Activated T-helper 2 cell treated with anti-CD3 and anti-CD28 coated beads, Interferon-gamma antibody, Interleukin-2, Interleukin-4, amounts not matched to agents 10 μg/mL and 5 μg/mL and 100 μg/mL, durations not matched to agents 14 hours and 24 hours and 36 hours (primary cell): ENCODE results near the gene ZNF778. TPM values are rescaled to one million over a fixed set of nuclear protein-coding genes. Genes with fewer than 3 reads are reported as not detected.

Experiments used
- total RNA-seq: library from RNA; stranded (reverse); gene quantifications from 2 replicates; pipeline ENCODE4 v1.2.3, GENCODE V29; 2022

Gene ZNF778
- total RNA-seq, 1 donor from 2014 or later: 7.7 TPM

Other genes starting within 250 kb of the ZNF778 start
- gene CBFA2T3, start 240.5 kb upstream of the ZNF778 start, total RNA-seq: 0.23 and 0.30 TPM in 2 replicates
- 36.3 and 39.8 TPM in 2 replicates for gene ACSF3, start 123.9 kb upstream of the ZNF778 start, total RNA-seq
- not detected in 2 replicates for gene CDH15, start 46.0 kb upstream of the ZNF778 start, total RNA-seq
- 0.71 and 1.1 TPM in 2 replicates for gene SLC22A31, start 17.2 kb upstream of the ZNF778 start, total RNA-seq